ENCODE measurements around the gene CDC42EP3. TPM values are rescaled to one million over a fixed set of nuclear protein-coding genes. Genes with fewer than 3 reads are reported as not detected.

The CDC42EP3 gene
- polyA plus RNA-seq, 2 of the 4 experiments (the other 2 are of a cell fraction) = 23.8 to 39.1 TPM

DNA sequence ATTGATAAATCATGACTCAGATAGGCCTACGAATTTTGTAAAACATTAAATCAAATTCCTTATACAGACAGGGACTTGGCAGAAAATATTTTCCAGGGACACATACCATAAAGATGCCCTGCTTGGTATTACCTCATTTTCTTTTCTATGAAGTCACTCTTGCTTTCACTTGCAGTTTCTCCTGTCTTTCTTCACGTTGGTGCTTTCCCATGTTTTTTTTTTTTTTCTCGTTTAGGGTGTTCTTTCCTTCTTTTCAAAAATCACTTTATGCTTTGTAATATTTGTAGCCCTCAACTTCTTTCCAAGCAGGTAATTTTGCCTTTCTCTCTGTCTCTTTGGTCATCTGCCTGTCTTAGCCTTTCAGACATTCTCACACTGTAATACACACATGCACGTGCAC is 40.7 kb downstream of the CDC42EP3 start:
- no peak for FAIRE-seq
- Histone ChIP-seq H3K4me3 (no peak overlapping the region), H3K4me1 (peaks cover 9% of the 10 kb centered on the region; the same call in 2 of the 3 replicates), H3K27ac (no peak overlapping the region), H3K4me2 (no peak overlapping the region), H3K9me3 (no peaks in the 10 kb centered on the region)
- ChIA-PET POLR2A (no interaction called here), CTCF (no interaction called here)
- 41% methylated on average over 4 of the region's 4 CpGs for WGBS (ENCODE audit: missing lambda C conversion rate)
- DNase-seq (ENCODE audit: low read depth in 1 of 2, low spot score in 1 of 2) = no peak
- no peak for TF ChIP-seq RFX5 (IDR thresholded peaks at IDR 0.05)
- ATAC-seq = no peak

GRCh38 chr2:37630301-37630700 is 41.1 kb downstream of the CDC42EP3 start:
- 100% methylated on average over 1 of the region's 1 CpG for WGBS (ENCODE audit: missing lambda C conversion rate)
- Histone ChIP-seq H3K4me1 (peaks cover 9% of the 10 kb centered on the region; the same call in 2 of the 3 replicates), H3K27ac (no peak overlapping the region), H3K4me3 (no peak overlapping the region), H3K4me2 (no peak overlapping the region), H3K9me3 (no peaks in the 10 kb centered on the region)
- ChIA-PET POLR2A (no interaction called here), CTCF (no interaction called here)
- no peak for FAIRE-seq
- TF ChIP-seq CHD4 (IDR thresholded peaks at IDR 0.05; ENCODE audit: borderline replicate concordance) (no peak), ATOH8 (CRISPR knock-in tag; IDR thresholded peaks at IDR 0.05; ENCODE audit: low read depth) (no peak), ZC3H11A (IDR thresholded peaks at IDR 0.05) (no peak), MAFK (IDR thresholded peaks at IDR 0.05; ENCODE audit: partially characterized antibody) (no peak), GATA3 (IDR thresholded peaks at IDR 0.05; ENCODE audit: borderline replicate concordance) (no peak), KDM5A (IDR thresholded peaks at IDR 0.05) (no peak)
- TF ChIP-seq, protein P1, sequence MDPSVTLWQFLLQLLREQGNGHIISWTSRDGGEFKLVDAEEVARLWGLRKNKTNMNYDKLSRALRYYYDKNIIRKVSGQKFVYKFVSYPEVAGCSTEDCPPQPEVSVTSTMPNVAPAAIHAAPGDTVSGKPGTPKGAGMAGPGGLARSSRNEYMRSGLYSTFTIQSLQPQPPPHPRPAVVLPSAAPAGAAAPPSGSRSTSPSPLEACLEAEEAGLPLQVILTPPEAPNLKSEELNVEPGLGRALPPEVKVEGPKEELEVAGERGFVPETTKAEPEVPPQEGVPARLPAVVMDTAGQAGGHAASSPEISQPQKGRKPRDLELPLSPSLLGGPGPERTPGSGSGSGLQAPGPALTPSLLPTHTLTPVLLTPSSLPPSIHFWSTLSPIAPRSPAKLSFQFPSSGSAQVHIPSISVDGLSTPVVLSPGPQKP (IDR thresholded peaks at IDR 0.05; ENCODE audit: low read depth, low read length) = no peak
- ATAC-seq = no peak
- no peak for DNase-seq (ENCODE audit: low read depth in 1 of 2, low spot score in 1 of 2)

- Histone ChIP-seq H3K9me3 (no peaks in the 10 kb centered on the region), H3K27ac (peak overlapping the region in 1 of 2 experiments; percentile 46; a peak in 3 of 6 replicates), H3K4me1 (peaks cover 11% of the 10 kb centered on the region; the same call in 2 of the 3 replicates), H3K4me2 (no peak overlapping the region), H3K4me3 (no peak overlapping the region)
- DNase-seq (ENCODE audit: low read depth in 1 of 2, low spot score in 1 of 2) (no peak), ATAC-seq (peak in 1 of 2 experiments; percentile 19; a peak in 1 of 6 replicates), FAIRE-seq (no peak)
- 86% methylated on average over 3 of the region's 3 CpGs for WGBS (ENCODE audit: missing lambda C conversion rate)
- TF ChIP-seq RNF2 (IDR thresholded peaks at IDR 0.05; ENCODE audit: borderline replicate concordance, low read depth) (no peak), RFX5 (IDR thresholded peaks at IDR 0.05) (no peak), SMC3 (IDR thresholded peaks at IDR 0.05) (no peak), MAFK (IDR thresholded peaks at IDR 0.05; ENCODE audit: partially characterized antibody) (no peak), FOSB (CRISPR knock-in tag; IDR thresholded peaks at IDR 0.05) (no peak), PBX3 (IDR thresholded peaks at IDR 0.05) (no peak), EHMT2 (IDR thresholded peaks at IDR 0.05; ENCODE audit: low read depth) (no peak), TFCP2L1 (CRISPR knock-in tag; IDR thresholded peaks at IDR 0.05) (no peak), POLR2A (IDR thresholded peaks at IDR 0.05; ENCODE audit: low read length) (no peak), ESRRA (IDR thresholded peaks at IDR 0.05; ENCODE audit: borderline replicate concordance, low read length) (no peak), SREBF2 (IDR thresholded peaks at IDR 0.05) (no peak), CBX2 (IDR thresholded peaks at IDR 0.05; ENCODE audit: borderline replicate concordance, low read depth) (no peak)
- TF ChIP-seq, protein P2, sequence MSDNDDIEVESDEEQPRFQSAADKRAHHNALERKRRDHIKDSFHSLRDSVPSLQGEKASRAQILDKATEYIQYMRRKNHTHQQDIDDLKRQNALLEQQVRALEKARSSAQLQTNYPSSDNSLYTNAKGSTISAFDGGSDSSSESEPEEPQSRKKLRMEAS (IDR thresholded peaks at IDR 0.05) = no peak
- POLR2A ChIA-PET = no interaction called here
- CTCF ChIA-PET = interaction anchor here (0.8 to 2.0 kb wide), 2 partner anchors 10 to 203 kb away, joined by 4 to 7 read pairs; no protein-coding TSS in a partner anchor
These were observed 41.9 kb downstream of the CDC42EP3 start for GRCh38 chr2:37629529-37629928.

Data from A549 (cell line).